Measurements from ENCODE around the gene ADGRV1.
"Not testable (repeated sequence)": the region's sequence is repeated elsewhere in the genome, so short reads cannot be mapped to it uniquely, and the experiment has no call there.

Gene ADGRV1

DNA sequence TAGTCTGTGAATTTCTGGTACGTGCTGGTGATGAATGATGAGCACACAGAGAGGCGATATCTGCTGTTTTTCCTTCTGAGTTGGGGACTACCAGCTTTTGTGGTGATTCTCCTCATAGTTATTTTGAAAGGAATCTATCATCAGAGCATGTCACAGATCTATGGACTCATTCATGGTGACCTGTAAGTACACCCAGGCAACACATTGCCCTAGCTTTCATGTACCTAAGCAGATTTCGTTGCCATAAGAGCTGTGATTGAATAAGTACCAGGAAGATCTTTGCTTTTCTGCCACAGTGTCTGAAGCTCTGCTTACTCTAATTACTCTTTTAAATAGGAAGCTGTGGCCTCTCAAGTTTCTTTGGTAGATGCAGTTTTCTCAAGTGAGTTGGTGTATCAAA is 426.7 kb downstream of the ADGRV1 start:
- no peak for DNase-seq (ENCODE audit: low read depth in 2 of 2)

DNA sequence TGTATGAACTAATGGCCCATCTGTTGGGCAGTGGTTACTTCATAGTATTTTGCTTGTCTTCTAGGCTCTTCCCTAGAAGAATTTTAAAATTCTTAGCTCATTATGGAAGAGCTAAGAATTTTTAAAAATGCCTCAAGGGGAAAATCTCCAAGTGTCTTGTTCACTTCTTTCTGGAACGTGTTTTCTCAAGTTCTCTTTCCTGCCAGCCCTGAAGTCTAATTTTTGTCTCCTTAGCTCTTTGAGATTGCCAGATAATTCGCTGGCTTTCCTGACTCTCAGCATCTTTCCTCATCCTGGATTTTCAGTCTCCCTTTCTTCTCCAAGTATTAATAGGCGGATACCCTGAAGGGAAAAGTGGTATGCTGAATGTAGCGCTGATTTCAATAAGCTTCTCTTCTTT is 429.1 kb downstream of the ADGRV1 start:
- DNase-seq (ENCODE audit: low read depth in 2 of 2) = no peak

DNA sequence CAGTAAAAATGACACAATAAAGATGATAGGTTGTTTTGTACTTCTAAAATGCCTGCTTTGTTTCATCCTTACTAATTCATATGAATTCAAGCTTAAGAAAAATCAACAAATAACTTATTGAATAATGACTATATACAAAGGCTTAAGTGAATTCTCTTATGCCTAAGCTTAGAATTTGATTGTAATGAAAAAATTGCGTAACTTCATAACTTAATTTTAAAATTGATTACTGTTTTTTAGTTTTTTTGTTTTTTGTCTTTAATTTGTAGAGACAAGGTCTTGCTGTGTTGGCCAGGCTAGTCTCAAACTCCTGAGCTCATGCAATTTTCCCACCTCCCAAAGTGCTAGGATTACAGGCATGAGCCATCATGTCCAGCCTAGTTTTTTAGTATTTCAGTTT is 432.6 kb downstream of the ADGRV1 start:
- no peak for DNase-seq (ENCODE audit: low read depth in 2 of 2)

DNA sequence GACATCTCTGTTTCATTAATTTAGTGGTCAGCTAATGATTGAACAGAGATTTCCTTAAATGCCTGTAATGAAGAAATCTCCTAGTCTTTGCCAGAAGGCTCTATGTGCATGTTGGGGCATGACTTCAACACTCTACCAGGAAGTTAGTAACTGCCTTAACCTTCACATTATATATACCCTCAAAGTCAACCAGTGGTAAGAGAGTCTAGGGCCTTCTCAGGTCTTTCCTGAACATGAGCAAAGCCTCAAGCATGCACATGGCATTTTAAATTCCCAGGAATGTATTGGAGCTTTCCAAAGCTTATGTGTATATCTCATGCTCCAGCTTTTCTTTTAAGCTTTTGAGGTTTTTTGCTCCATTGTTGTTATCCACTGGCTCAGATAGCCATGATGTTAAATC is 436.2 kb downstream of the ADGRV1 start:
- no peak for DNase-seq (ENCODE audit: low read depth in 2 of 2)

DNA sequence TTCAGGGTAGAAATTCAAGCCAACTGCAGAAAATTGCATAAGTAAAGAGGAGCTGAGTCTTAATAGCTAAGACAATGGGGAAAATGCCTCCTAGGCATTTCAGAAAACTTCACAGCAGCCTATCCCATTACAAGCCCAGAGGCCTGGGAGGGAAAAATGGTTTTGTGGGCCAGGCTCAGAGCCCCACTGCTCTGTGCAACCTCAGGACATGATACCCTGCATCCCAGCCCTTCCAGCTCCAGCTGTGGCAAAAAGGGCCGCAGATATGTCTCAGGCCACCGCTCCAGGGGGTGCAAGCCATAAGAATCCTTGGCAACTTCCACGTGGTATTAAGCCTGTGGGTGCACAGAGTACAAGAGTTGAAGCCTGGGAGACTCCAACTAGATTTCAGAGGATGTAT is 437.5 kb downstream of the ADGRV1 start:
- no peak for DNase-seq (ENCODE audit: low read depth in 2 of 2)

DNA sequence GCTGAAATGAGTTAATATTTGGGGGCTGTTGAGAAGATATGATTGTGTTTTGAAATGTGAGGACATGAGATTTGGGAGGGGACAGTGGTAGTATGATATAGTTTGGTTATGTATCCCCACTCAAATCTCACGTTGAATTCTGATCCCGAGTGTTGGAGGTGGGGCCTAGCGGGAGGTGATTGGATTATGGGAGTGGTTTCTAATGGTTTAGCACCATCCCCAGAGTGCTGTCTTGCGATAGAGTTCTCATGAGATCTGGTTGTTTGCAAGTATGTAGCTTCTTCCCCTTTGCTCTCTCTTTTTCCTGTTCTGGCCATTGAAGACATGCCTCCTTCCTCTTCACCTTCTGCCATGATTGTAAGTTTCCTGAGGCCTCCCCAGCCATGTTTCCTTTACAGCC is 438.5 kb downstream of the ADGRV1 start:
- no peak for DNase-seq (ENCODE audit: low read depth in 2 of 2)

DNA sequence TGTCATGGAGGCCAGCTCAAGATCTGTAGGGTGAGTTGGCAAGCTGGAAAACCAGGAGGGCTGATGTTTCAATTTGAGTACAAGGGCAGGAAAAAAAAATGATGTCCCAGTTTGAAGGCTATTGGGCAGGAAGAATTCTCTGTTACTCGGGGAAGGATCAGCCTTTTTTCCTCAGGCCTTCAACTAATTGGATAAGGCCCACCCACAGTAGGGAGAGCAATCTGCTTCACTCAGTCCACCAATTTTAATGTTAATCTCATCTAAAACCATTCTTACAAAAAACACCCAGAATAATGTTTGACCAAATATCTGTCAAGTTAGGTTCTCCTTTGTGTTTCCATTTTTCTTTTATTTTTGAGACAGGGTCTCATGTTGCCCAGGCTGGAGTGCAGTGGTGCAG is 442.1 kb downstream of the ADGRV1 start:
- DNase-seq (ENCODE audit: low read depth in 2 of 2) = no peak

DNA sequence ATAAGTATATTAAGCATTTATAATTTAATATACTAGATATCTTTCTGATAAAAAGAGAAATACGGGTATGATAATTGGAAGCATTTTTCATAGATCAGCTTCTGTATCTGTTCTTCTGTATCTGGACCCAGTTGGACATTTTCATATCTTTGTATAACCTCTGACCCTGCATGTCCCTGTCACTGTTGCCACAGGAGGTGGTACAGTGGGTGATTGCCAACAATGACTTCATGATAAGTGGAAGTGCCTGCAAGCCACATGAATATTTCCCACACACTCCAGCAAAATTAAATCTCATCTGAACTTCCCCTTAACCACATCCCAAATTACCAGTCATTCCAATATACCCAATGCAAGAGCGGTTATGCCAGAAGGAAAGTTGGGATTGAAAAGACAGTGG is 448.1 kb downstream of the ADGRV1 start:
- no peak for DNase-seq (ENCODE audit: low read depth in 2 of 2)

DNA sequence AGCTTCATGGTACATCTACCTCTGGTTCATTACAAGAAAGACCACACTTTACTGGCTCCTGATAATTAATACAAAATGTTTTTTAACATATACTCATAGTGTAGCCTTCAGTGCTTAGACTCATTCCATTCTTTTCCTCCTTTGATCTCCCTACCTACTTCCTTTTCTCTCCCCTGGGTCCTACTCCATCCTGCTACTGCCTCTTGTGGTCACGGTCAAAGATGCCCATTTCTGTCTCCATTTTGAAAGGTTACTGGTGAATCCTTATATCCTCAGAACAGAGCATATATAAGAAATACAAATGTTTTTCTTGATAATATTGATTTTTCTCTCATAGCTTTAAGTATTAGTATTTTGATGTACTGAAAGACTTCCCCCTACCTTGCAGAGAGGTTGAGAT is 448.7 kb downstream of the ADGRV1 start:
- DNase-seq (ENCODE audit: low read depth in 2 of 2) = no peak

DNA sequence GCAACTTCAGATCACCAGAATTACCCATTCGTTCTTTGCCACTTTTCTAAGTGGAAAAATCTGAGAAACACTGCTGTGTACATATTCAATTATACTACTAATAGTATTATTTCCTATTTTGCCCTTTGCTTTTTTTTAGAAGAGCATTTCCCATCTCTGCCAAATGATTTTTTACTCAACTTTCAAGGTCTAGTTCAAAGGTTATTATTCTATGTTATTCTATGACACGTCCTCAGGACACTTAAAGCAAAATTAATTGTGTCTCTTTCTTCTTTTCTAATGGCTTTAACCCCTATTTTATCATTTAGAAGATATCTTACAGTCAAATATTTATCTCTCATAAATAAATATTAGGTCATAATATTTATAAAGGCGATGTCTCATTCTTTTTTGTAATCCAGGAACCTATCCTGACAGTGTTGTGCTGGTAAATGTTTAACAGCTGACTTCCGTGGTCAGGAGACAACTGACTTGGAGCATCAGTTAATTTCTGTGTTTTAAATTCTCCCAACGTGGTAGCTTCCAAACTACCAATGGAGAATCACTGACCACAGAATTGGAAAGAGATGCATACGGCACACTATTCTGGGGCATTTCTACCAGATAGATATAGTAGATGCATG is 449.3 kb downstream of the ADGRV1 start:
- no peak for DNase-seq (ENCODE audit: low read depth in 2 of 2)

DNA sequence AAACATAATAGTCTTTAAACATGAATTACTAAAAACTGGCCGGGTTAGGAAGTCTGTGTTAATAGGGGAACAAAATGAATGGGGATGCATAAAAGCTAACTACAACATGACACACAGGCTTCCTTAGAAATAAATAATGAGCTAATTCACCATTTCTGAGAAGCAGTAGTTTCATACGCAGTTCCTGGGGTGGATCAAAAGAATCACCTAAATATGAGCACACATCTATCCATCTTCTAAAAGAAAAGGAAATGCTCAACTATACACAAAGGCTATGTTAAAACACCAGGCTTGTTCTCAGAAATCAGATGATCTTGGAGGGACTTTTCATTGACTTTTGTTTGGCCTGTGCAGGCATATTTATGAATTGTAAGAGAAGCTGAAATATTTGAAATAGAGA is 451.5 kb downstream of the ADGRV1 start:
- DNase-seq (ENCODE audit: low read depth in 2 of 2) = no peak

DNA sequence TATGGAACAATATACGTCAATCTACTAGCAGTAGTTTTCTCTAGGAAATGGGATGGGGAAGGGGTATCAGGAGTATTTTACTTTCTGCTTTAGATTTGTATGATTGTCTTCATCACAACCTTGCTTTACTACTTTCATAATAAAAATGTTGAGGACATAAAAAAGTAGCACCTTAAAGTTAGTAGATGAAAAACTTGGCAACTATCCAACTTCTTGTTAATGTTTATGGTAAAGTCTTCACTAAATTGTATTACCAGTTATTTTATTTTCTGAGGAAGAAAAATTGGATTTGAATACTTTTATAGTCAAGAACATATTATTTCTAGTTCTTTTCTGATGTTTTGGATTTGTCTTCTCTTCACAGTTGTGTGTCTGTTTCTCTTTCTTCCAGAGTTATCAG is 452.4 kb downstream of the ADGRV1 start:
- DNase-seq (ENCODE audit: low read depth in 2 of 2) = no peak

DNA sequence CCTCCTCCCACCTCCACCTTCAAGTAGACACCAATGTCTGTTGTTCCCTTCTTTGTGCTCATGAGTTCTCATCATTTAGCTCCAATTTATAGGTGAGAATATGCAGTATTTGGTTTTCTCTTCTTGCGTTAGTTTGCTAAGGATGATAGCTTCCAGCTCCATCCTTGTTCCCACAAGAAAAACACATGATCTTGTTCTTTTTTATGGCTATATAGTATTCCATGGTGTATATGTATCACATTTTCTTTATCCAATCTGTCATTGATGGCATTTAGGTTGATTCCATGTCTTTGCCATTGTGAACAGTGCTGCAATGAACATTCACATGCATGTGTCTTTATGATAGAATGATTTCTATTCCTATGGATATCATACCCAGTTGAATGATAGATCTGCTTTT is 454.3 kb downstream of the ADGRV1 start:
- DNase-seq (ENCODE audit: low read depth in 2 of 2) = not testable (repeated sequence)

DNA sequence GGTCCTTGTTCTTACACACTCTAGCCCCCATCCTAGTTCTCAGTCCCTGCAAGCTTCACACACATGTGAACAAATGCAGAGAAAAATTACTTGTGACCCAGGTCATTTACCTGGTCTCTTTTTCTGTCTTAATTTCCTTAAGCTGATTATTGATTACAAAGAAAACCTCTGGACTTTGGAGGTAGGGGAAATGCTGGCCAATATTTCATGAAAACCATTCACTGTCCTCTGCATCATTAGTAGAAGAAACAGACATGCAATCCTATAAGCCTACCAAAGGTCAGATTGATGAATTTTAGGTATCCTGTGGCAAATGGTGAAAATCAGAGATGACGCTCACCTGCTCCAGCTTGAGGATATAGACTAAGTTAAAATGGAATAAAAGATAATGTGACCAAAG is 457.7 kb downstream of the ADGRV1 start:
- no peak for DNase-seq (ENCODE audit: low read depth in 2 of 2)

DNA sequence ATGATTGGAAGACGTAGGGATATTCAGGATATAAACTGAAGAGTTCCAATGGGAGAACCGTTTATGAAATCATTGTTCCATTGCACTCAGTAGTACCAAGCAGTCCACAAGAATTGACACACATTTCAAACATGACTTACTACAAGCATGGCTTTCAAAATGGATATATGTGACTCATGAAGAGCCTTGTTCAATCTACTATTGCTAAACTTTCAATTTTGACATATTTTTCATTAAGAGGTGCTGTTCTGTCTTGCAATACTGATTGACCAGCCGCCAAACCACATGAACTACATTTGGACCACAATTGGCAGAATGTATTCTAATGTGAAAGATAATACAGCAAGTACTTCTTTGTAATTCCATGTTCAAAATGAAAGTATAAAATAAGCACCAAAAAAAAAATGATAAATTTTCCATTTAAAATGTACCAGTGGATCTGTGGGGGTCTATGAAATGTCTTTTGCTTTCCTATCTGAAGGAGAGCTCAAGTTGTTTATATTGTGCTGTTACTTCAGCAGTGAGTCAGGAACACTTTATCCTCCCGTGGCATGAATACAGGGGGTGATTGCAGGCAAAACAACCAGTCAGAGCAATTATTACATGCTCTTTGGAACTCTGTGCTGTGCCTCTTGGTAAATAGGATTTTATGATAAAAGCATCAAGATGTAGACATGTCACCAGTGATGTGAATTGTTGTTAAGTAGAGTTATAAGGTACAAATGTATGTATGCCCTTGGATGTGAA is 458.5 kb downstream of the ADGRV1 start:
- DNase-seq (ENCODE audit: low read depth in 2 of 2) = no peak

DNA sequence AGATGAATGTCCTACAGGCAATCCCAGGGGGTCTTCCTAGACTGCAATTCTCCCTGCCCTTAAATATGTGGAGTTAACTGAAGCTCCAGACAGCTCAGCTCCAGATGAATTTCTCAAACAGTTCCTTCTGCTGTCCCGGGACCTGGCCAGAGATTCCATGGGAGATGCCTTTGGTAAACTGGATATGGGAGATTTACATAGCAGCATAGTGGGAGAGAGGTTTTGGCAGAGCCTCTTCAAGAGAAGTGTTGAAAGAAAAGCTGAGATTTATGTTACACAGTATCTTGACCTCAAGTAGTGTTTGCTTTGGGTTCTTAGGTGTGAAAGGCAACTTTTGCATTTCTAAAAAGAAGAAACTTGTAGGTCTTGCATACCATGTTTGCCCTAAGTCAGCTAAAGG is 459.6 kb downstream of the ADGRV1 start:
- DNase-seq (ENCODE audit: low read depth in 2 of 2) = no peak

DNA sequence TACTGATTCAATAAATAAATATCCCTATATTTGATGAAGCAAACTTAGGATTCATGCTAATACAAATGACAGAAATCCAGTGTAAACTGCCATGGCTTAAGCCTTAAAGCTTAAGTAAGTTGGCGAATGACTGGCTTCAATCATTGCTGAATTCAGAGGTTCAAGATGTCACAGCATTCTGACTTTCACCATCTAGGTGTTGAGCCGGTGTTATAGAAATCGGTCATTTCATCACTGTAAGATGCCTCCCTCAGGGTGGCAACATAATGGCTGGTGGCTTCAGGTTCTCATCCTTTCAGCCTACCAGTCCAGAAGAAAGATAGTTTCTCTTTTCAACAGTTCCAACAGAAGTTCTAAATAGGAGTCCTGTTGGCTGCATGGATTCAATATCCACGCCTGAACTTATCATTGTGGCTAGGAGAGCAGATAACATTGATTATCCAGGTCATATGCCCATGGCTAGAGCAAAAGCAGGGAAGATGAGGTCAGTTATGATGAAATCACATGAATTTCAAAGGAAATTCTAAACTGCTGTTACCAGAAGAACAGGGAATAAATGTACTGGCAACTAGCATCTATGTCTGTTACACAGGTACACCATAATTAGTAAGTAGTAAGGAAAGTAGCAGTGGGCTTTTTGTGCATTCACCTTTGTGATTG is 460.2 kb downstream of the ADGRV1 start:
- no peak for DNase-seq (ENCODE audit: low read depth in 2 of 2)

DNA sequence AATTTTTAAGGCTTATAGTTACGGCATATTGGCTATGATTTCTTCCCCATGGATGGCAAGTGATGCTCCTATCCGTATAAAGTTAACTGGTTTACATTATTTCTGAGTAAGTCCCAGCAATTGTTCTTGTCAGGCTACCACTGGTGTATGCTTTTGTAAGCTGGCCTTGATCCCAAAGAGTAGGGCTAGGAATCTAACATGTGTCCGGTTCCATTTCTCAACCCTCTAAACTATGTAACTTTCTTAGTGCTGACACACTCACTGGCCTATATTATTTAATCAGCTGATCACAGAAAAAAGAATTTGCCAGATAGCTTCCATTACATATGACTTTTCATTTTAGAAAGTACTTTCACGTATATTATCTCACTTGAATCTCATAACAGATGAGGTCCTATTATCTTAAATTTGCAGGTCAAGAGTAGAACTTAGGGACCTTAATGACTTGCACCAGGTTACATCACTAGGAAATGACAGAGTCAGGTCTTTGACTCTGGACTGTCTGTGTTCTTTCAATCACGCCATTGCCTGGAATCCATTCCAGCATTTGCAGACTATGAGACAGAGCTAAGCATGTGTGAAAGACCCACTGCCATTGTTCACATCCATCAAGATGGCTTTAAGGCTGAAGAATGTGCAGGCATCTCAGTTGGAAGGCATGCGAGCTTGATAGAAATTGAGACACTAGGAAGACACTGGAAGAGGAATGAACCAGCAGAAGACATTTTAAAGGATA is 461.6 kb downstream of the ADGRV1 start:
- no peak for DNase-seq (ENCODE audit: low read depth in 2 of 2)

DNA sequence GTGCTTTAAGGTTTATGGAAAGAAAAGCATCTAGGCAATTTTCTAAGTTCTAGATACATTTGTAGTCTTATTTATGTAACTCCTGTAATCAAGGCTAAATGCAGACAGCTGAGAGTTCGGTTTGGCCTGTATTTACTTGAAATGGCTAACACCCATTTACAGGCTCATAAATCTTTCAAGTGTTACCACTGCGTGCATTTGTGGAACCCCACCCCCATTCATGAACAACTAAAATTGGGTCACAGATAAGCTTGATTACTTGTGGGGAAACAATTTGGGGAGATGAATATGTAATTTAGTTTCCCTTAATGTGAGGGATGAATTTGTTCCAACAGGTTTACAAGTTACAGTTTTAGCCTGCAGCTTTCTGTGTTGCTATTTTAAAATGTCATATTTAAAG is 463.9 kb downstream of the ADGRV1 start:
- DNase-seq (ENCODE audit: low read depth in 2 of 2) = no peak

DNA sequence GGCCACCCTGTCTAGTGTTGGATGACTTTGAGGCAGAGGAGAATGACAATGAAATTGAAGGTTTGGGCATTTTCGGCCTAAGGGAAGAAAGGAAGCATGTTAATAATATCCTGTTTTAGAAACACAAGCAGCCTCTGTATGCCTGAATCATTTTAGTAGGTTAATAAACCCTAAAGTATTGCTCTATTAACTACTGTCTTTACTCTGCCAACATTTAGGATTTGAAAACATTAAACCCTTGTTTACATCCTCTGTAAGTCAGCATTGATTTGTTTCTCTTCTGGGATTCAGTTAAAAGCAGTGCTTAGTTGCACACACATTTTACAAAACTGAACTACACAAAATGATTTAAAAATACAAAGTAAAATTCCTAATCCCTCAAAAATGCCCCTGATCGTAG is 465.6 kb downstream of the ADGRV1 start:
- no peak for DNase-seq (ENCODE audit: low read depth in 2 of 2)

DNA sequence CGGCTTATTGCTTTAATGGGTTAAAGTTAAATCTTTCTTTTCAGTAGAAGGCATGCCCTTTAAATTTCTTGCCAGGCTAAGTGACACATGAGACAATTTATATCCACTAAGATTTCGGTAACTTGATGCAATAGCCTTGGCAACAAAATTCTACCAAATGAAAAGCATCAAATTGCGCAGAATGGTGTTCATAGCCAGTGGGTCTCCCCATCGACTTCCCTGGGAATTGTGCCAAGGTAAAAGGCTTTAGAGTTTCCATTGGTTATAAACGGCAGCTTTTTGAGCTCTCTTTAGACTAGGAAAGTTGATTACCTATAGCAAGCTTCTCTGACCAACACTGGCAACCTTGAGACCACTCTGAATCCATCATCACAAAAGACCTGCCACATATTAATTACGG is 466.1 kb downstream of the ADGRV1 start:
- DNase-seq (ENCODE audit: low read depth in 2 of 2) = no peak

DNA sequence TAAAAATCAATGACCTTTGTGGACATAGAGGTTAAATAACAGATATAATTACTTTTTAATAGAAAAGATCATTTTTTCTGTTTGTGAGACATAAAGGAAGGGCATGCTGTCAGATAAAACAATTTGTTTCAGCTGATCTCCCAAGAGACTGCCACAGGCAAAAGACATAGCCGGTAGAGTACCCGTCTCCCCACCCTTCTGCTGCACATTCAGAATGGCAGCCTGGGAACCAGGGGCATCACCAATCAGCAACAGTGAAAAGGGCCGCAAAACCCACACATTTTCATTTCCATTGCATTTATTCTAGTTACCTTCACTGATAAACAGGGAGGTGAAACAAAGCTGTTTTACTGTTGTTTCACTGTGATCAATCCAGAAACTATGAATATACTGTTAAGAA is 466.9 kb downstream of the ADGRV1 start:
- DNase-seq (ENCODE audit: low read depth in 2 of 2) = no peak

DNA sequence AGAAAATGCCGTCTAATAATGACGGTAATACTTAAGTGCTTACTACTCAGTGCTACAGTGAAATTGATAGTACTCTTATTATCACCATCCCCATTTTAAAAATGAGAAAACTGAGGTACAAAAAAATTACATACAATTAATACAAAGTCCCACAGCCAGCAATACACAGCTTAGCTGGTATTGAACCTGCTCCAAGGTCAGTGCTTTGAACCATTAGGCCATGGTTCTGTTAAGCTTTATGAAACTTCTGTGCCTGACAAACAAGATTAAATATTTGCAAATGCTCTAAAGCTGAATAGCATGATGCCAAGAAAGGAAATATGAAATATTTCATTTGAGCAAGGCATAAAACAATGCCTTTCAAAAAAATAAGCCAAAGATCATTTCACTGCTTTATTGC is 467.4 kb downstream of the ADGRV1 start:
- DNase-seq (ENCODE audit: low read depth in 2 of 2) = no peak

All from stimulated activated CD8-positive, alpha-beta memory T cell treated with anti-CD3 and anti-CD28 coated beads, Interleukin-7, amount 100 ng/mL, for 4 hours (primary cell).